ENCODE measurements around the gene ZBTB46.
"Not testable (repeated sequence)": the region's sequence is repeated elsewhere in the genome, so short reads cannot be mapped to it uniquely, and the experiment has no call there.

Gene ZBTB46

GRCh38 chr20:63778034-63778752 lies 52.9 kb downstream of the ZBTB46 start:
- no peak for DNase-seq (ENCODE audit: extremely low read depth, low read depth)
- no peak for TF ChIP-seq CTCF (IDR thresholded peaks at IDR 0.05; ENCODE audit: low read depth, low read length)

GRCh38 chr20:63777614-63778013 lies 53.5 kb downstream of the ZBTB46 start:
- no peak for DNase-seq (ENCODE audit: extremely low read depth, low read depth)
- TF ChIP-seq CTCF (IDR thresholded peaks at IDR 0.05; ENCODE audit: low read depth, low read length), result no peak

- not testable (repeated sequence) for DNase-seq (ENCODE audit: extremely low read depth, low read depth)
Measured at GRCh38 chr20:63776875-63777274, 54.2 kb downstream of the ZBTB46 start.

GRCh38 chr20:63775096-63775978 lies 55.7 kb downstream of the ZBTB46 start:
- peak; percentile 73 for TF ChIP-seq CTCF (IDR thresholded peaks at IDR 0.05; ENCODE audit: low read depth, low read length)
- DNase-seq (ENCODE audit: extremely low read depth, low read depth), result no peak

GRCh38 chr20:63774306-63774705 lies 56.8 kb downstream of the ZBTB46 start:
- TF ChIP-seq CTCF (IDR thresholded peaks at IDR 0.05; ENCODE audit: low read depth, low read length), result no peak
- DNase-seq (ENCODE audit: extremely low read depth, low read depth), result no peak

- TF ChIP-seq CTCF (IDR thresholded peaks at IDR 0.05; ENCODE audit: low read depth, low read length), result no peak
- no peak for DNase-seq (ENCODE audit: extremely low read depth, low read depth)
Measured at GRCh38 chr20:63773571-63774241, 57.4 kb downstream of the ZBTB46 start.

- TF ChIP-seq CTCF (IDR thresholded peaks at IDR 0.05; ENCODE audit: low read depth, low read length), result no peak
- DNase-seq (ENCODE audit: extremely low read depth, low read depth), result no peak
Measured at GRCh38 chr20:63772781-63773518, 58.1 kb downstream of the ZBTB46 start.

Measured in AG09319 (cell line).